PC-3 (cell line): ENCODE results near the gene RXRA.

Experiments
- CTCF ChIP-seq: fragments of 300-600 bp; sonication (generic); conservative IDR thresholded peaks from 2 replicates; pipeline ENCODE4 v1.5.1; 2017; ENCODE audit warnings: antibody characterized with exemption, low read depth, mild to moderate bottlenecking, low read length
- EZH2phosphoT487 ChIP-seq: fragments of 300-600 bp; sonication (generic); IDR thresholded peaks from 2 replicates; pipeline ENCODE4 v1.6.1; 2018; ENCODE audit warnings: mild to moderate bottlenecking, antibody characterized with exemption, low read length, borderline replicate concordance

- TF ChIP-seq CTCF (no peak), EZH2phosphoT487 (no peak)
Measured at GRCh38 chr9:134408939-134409737, 82.9 kb downstream of the RXRA start.
